ENCODE data around the gene GDI1. TPM values are rescaled to one million over a fixed set of nuclear protein-coding genes. Genes with fewer than 3 reads are reported as not detected.

Gene GDI1
- total RNA-seq (2022; extraction: Qiagen RNA extraction; ENCODE audit: low read depth): 77.9 to 119 TPM (median 111 TPM) in 5 replicates

DNA sequence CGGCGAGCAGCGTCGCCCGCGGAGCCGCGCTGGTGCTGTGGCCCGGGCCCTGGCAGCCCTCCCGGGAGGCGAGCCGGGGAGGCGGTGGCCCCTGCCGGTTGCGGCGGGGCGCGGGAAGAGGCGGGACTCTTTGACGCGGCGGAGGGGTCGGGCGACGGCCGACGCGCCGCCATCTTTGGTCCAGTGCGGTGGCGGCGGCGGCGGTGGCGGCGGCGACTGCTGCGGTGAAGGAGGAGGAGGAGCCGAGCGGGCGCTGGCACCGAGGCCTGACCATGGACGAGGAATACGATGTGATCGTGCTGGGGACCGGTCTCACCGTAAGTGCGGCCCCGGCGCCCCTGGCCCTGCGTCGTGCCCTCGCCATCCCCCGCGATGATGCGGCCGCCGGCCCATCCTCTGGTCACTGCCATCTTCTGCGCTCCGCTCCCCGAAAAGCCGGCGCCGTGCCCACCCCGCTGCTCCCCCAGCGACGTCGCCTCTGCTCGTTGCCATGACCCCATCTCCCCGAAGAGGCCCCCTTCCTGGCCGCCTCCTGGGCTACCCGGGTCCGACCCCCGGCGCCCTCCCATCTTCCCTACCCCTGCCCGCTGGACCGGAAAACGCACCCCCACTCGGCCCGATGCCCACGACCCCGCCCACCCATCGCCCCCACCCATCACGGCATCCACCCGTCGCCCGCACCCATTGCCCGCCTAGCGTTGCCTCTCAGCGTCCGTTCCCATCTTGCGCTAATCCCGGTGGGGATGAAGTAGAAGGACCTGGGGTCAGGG, at the start of gene GDI1:
GDI1 (plus strand) TSS at position 172 of the 770 bp plus-strand sequence; CDS start at position 273, 101 bp downstream.

DNA sequence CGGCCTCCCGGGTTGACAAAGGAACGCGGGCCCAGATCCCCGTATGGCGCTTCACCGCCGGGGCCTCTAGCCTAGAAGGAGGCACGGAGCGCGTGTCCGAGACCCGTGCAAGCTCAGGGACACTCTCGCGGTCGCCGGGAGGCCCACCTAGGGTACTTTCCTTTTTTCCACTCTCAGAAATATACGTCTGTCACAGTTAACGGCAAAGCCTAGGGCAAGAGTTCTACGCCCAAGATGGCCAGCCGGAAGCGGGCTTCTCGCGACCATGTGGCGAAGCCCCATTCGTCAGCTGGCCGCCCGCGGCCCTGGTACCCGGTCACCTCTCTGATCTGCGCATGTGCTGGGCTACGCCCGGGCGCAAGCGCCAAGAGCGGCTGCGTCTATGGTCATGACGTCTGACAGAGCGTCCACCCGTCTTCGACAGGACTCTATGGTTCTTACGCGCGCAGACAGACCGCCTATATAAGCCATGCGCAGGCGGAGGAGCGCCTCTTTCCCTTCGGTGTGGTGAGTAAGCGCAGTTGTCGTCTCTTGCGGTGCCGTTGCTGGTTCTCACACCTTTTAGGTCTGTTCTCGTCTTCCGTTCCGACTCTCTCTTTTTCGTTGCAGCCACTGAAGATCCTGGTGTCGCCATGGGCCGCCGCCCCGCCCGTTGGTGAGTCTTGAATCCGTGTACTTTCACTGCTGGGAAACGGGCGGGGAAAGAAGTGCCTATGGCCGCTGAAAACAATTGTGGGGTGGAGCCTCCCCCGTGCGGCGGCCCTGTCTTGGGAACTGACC, 38.9 kb upstream of the GDI1 start, which contains the start of gene RPL10:
RPL10 (plus strand) TSS at position 490 of the 780 bp plus-strand sequence; CDS start at position 633, 143 bp downstream.

DNA sequence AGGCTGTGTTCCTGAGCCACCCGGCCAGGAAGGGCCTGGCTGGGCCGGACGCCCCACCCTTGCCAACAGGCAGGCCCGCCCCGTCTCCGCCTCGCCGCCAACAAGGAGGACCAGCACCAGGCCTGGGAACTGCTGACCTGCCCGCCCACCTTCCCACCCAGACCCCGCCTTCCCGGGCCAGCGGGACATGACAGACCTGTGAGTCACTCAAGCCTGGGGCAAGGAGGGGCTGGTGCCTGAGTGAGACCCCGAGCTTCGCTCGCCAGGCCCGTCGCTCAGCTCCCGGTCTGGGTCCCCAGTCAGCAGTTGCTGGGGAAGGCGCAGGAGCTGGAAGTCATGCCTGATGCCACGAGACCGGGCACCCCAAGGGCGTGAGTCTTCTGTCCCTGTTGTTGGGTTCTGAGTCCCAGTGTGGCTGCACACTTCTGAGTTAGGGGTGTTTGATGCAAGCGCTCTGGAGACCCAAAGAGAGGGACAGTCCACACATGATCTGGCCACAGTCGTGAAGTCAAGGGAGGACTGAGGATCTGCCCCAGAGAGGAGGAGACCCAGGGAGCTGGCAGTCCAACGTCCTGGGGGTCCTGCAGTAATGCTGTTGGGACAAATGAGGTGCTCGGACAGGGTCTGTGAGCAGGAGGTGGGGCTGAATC, 27.6 kb upstream of the GDI1 start, which contains the start of gene DNASE1L1:
DNASE1L1 (minus strand) TSS at position 33 of the 650 bp plus-strand sequence. CDS start 3,686 bp downstream, outside the sequence.

DNA sequence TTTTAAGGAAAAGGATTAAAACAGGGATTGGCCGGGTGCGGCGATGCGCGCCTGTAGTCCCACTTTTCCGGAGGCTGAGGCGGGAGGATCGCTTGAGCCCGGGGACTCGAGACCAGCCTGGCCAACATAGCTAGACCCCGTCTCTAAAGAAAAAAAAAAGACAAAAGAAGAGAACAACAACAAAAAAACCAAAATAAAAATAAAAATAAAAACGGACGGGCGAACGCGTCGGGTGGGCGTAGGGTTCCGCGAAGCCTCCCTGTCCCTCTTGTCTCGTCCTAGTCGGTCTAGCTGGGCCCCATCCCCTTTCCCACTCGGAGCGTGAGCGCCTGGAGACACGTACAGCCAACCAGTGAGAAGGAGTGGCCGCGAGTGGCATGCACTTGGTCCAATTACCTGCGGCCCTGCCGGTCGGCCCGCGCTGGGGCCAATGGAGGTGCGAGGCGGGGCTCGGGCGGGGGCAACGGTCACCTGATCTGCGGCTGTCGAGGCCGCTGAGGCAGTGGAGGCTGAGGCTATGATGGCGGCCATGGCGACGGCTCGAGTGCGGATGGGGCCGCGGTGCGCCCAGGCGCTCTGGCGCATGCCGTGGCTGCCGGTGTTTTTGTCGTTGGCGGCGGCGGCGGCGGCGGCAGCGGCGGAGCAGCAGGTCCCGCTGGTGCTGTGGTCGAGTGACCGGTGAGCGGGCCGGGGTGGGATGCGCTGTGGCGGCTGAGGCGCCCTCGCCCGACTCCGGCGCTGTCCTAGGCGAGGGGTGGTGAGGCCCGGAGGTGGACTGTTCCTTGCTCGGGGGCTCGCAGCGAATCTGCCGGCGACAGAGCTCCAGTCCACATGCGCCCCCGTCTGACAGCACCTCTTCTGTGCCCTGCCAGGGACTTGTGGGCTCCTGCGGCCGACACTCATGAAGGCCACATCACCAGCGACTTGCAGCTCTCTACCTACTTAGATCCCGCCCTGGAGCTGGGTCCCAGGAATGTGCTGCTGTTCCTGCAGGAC, 8.5 kb upstream of the GDI1 start, which contains the start of gene ATP6AP1:
ATP6AP1 (plus strand) TSS at position 502 of the 996 bp plus-strand sequence; CDS start at position 518, 16 bp downstream.

DNA sequence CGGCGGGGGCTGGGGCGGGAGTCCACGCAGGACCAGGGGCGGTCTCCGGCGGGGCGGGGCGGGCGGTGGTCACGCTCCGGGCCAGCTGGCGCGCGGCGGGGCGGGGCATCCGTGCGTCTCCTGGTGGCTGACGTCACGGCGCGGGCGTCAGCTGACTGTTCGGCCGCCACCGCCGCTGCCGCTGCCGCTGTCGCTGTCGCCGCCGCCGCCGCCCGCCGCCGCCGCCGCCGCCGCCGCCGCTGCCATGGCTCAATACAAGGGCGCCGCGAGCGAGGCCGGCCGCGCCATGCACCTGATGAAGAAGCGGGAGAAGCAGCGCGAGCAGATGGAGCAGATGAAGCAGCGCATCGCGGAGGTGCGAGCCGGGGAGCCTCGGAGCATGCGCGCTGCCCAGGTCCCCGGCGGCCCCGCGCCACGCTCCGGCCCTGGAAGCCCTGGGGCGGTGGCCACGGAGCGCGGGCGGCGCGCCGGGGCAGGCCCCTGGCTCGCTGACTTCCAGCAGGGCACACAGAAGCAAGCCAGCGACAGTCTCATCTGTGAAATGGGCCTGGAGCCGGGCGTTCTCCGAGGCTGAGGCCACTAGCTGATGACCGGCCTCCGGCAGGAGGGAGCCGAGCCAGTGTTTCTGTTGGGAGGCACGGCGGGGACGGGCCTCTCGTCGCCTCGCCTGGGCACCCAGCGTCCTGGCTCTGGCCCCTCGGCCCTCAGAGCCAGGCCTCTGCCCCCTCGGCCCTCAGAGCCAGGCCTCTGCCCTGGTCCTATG, 7.2 kb downstream of the GDI1 start, which contains the start of gene FAM50A:
FAM50A (plus strand) TSS at position 150 of the 763 bp plus-strand sequence; CDS start at position 245, 95 bp downstream.

DNA sequence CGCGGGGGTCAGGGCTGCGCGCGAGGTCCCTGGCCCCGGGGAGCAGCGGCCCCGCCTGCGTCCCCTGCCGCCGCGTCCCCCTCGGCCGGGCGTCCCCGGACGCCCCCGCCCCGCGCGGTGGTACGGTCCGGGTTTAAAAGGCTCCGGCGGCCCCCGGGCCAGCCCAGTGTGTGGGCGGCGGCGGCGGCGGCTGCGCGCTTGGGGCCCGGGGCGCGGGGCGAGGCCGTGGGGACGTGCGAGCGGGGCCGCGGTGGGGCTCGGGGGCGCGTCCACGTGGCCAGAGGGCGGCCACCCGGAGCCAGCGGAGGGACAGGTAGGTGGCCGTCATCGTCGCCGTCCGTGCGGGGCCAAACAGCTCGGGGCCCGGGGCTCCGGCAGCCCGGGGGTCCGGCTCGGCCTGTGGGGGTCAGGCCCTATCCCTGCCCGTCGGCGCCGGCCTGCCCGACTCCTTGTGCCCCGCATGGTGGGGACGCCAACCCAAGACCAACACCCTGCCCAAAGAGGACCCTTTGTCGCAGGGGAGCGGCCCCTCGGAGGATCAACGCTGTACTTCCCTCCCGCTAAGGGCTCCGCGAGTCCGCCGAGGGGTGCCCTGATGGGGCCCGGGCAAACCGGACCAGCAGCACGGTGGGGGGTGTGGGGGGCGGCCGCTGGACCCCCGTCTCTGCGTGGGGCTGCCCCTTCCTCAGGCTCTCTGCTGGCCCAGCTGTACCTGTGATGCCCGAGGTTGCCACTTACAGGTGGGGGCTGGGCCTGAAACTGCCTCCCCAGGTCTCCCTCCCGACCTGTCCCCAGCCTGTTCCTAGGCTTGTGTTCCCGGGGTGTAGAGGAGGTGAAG, 21.4 kb downstream of the GDI1 start, which contains the start of gene PLXNA3:
PLXNA3 (plus strand) TSS at position 166 of the 838 bp plus-strand sequence. CDS start 1,903 bp downstream, outside the sequence.

DNA sequence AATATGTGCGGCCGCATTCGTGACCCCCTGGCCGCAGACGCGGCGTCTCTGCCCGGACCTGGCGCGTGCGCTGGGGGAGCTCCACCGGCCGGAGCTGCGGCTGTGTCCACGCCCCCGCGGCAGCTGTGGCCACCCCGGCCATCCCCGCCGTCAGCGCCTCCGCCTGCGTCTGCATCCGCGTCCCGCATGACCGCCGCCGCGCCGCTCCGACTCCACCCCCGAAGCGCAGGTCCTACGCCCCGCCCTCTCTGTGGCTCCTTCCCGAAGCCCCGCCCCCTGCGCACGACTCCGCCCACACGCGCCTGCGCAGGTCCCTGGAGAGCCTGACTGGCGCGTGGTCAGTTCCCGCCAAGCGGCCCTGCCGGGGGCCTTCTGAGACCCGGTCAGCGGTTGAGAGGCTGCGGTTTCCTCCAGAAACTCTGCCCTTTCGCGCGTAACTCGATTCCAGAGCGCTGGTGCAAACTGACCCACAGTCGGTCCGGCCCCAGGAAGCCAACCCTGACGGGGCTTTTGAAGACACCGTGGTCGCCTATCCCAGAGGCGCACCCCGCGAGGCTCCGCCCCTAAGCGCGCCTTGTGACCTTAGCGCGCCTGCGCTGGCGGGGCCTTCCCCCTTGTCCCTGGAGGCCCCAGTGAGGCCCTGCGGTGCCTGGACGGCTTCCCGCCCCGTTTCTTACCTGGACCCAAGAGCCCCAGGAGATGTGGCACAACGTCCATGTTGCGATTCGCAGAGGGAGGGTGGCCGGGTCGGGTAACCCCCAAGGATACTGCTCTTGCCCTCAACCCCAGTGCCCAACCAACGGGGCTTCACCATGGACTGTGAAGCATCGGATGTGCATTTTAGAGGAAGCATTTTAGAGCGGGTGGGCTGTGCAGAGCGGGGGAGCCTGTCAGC, 42.0 kb downstream of the GDI1 start, which contains the start of gene LAGE3:
LAGE3 (minus strand) TSS at position 554 of the 895 bp plus-strand sequence; CDS start at position 188, 366 bp downstream.

DNA sequence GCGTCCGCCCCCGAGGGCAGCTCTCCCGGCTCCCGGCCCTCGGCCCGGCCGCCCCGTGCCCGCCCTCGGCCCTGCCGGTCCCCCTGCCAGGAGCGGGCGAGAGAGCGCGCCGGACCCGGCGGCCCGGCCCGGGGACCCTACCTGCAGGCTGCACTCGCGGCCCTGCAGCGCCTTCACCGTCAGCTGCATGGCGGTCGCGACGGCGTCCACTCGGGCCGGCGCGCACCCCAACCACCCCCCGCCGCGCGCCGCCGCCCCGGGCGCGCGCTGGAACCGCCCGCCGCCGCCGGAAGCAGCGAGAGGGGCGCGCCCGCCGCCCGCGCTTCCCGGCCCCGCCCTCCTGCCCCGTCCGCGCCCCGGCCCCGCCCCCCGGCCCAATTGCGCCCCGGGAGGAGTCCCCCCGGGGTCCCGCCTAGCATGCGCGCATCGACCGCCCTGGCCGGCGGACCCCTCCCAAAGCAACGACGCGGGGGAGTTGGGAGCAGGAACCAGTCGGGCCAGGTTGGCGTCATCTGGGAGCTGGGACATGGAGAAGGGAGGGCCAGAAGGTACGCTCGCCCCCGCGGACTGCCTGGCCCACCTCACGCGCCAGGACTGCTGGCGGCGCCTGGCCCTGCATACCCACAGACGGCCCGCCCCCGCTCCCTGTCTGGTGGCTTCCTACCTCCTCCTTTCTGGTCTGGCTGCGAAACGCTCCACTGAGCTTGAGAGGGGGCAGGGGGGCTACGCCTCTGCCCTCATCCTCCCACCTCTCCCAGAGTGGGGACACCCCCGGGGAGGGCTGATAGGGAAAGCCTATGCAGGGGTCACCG, 49.6 kb downstream of the GDI1 start, which contains the start of gene UBL4A:
UBL4A (minus strand) TSS at position 220 of the 812 bp plus-strand sequence; CDS start at position 189, 31 bp downstream.

DNA sequence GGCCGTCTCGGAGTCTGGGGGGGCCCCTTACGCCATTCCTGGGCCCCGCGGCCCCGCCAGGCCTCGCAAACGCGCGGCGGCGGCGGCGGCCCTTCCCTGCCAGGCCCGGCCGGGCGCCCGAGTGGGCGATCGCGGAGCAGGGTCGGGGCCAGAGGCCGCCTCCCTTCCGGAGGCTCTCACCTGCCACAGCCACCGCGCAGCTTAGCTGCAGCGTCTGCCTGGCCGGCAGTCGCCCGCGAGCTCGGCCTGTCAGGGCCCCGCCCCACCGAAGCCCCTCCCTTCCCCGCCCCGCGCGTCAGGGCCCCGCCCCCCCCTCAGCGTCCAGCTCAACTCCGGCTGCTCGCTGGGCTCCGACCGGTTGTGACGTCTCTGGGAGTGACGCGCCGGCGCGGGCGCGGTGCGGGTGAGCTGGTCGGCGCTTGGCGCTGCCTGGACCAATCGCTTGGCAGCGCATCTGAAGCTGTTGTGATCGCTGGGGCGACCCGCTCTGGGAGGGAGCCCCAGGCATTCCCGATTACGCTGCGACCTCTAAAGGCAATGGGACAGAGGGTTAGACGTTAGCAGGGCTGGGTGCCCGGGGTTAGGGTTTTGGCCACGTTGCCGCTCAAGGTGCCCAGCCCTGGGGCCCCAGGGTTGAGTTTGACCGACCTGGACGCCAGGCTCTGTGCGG, 53.6 kb downstream of the GDI1 start, which contains the start of gene SLC10A3:
SLC10A3 (minus strand) TSS at position 216 of the 670 bp plus-strand sequence. CDS start 1,689 bp downstream, outside the sequence.

Other genes starting within 250 kb of the GDI1 start
- gene OPN1MW2, start 217.4 kb upstream of the GDI1 start, total RNA-seq (2022; extraction: Qiagen RNA extraction; ENCODE audit: low read depth): not detected in 5 replicates
- gene OPN1MW3, start 179.6 kb upstream of the GDI1 start, total RNA-seq (2022; extraction: Qiagen RNA extraction; ENCODE audit: low read depth): not detected in 5 replicates
- gene TEX28, start 142.0 kb upstream of the GDI1 start, total RNA-seq (2022; extraction: Qiagen RNA extraction; ENCODE audit: low read depth): not detected in 5 replicates
- not detected in 5 replicates for gene TKTL1, start 141.4 kb upstream of the GDI1 start, total RNA-seq (2022; extraction: Qiagen RNA extraction; ENCODE audit: low read depth)
- gene FLNA, start 62.5 kb upstream of the GDI1 start, total RNA-seq (2022; extraction: Qiagen RNA extraction; ENCODE audit: low read depth): 1,086 to 1,787 TPM (median 1,647 TPM) in 5 replicates
- 129 to 165 TPM (median 156 TPM) in 5 replicates for gene EMD, start 57.9 kb upstream of the GDI1 start, total RNA-seq (2022; extraction: Qiagen RNA extraction; ENCODE audit: low read depth)
- 4,540 to 5,428 TPM (median 5,078 TPM) in 5 replicates for gene RPL10, start 38.8 kb upstream of the GDI1 start, total RNA-seq (2022; extraction: Qiagen RNA extraction; ENCODE audit: low read depth)
- gene DNASE1L1, start 27.9 kb upstream of the GDI1 start, total RNA-seq (2022; extraction: Qiagen RNA extraction; ENCODE audit: low read depth): 21.0 to 37.2 TPM (median 29.7 TPM) in 5 replicates
- gene TAFAZZIN, start 25.6 kb upstream of the GDI1 start, total RNA-seq (2022; extraction: Qiagen RNA extraction; ENCODE audit: low read depth): 27.8 to 42.7 TPM (median 37.9 TPM) in 5 replicates
- 63.7 to 111 TPM (median 109 TPM) in 5 replicates for gene ATP6AP1, start 8.5 kb upstream of the GDI1 start, total RNA-seq (2022; extraction: Qiagen RNA extraction; ENCODE audit: low read depth)
- 99.3 to 131 TPM (median 117 TPM) in 5 replicates for gene FAM50A, start 7.0 kb downstream of the GDI1 start, total RNA-seq (2022; extraction: Qiagen RNA extraction; ENCODE audit: low read depth)
- 5.9 to 24.3 TPM (median 12.7 TPM) in 5 replicates for gene PLXNA3, start 21.1 kb downstream of the GDI1 start, total RNA-seq (2022; extraction: Qiagen RNA extraction; ENCODE audit: low read depth)
- gene LAGE3, start 42.1 kb downstream of the GDI1 start, total RNA-seq (2022; extraction: Qiagen RNA extraction; ENCODE audit: low read depth): 38.8 to 73.0 TPM (median 64.3 TPM) in 5 replicates
- gene UBL4A, start 49.5 kb downstream of the GDI1 start, total RNA-seq (2022; extraction: Qiagen RNA extraction; ENCODE audit: low read depth): 53.0 to 75.0 TPM (median 69.6 TPM) in 5 replicates
- gene SLC10A3, start 53.5 kb downstream of the GDI1 start, total RNA-seq (2022; extraction: Qiagen RNA extraction; ENCODE audit: low read depth): 24.7 to 44.4 TPM (median 43.2 TPM) in 5 replicates
- gene FAM3A, start 79.1 kb downstream of the GDI1 start, total RNA-seq (2022; extraction: Qiagen RNA extraction; ENCODE audit: low read depth): 27.7 to 49.1 TPM (median 46.5 TPM) in 5 replicates
- 1,245 to 1,640 TPM (median 1,501 TPM) in 5 replicates for gene G6PD, start 109.7 kb downstream of the GDI1 start, total RNA-seq (2022; extraction: Qiagen RNA extraction; ENCODE audit: low read depth)
- gene IKBKG, start 110.5 kb downstream of the GDI1 start, total RNA-seq (2022; extraction: Qiagen RNA extraction; ENCODE audit: low read depth): 30.5 to 46.4 TPM (median 42.7 TPM) in 5 replicates
- not detected in 5 replicates for gene CTAG1A, start 148.0 kb downstream of the GDI1 start, total RNA-seq (2022; extraction: Qiagen RNA extraction; ENCODE audit: low read depth)
- not detected in 5 replicates for gene CTAG1B, start 182.1 kb downstream of the GDI1 start, total RNA-seq (2022; extraction: Qiagen RNA extraction; ENCODE audit: low read depth)
- gene CTAG2, start 216.4 kb downstream of the GDI1 start, total RNA-seq (2022; extraction: Qiagen RNA extraction; ENCODE audit: low read depth): not detected in 5 replicates